T-helper 1 cell (primary cell): ENCODE data around the gene DYRK1B.

ENCODE experiments used
- DNase-seq, 5 donors: peaks; one replicate each; pipeline ENCODE4 v3.0.0-alpha.2; 2012 to 2020

Gene DYRK1B

DNA sequence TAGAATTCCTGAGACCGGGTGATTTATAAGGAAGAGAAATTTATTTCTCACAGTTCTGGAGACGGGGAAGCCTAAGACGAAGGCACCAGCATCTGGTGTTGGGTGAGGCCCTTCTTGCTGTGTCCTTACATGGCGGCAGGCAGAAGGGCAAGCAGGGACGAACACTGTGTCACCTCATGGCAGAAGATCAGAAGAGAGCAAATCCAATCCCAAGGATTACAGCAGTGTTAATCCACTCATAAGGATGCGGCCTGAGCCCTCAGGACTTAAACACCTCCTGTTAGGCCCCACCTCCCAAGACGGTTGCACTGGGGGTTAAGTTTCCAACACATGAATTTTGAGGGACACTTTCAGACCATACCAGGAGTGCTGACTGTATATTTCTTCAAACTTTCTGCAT, 18.9 kb upstream of the DYRK1B start:
- DNase-seq, result no peak

DNA sequence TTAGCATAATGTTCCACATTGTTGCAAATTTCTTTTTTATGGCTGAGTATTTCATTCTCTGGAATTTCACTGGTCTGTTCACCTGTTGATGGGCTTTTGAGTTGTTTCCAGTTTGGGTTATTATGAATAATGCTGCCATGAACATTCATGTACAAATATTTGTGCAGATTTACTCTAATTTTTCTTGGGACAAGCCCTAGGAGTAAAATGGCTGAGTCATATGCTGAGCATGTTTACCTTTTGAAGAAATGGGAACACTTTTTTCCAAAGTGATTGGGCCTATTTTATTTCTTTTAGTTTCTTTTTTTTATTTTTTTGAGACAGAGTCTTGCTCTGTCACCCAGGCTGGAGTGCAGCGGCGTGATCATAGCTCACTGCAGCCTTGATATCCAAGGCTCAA, 16.9 kb upstream of the DYRK1B start:
- DNase-seq, result no peak

DNA sequence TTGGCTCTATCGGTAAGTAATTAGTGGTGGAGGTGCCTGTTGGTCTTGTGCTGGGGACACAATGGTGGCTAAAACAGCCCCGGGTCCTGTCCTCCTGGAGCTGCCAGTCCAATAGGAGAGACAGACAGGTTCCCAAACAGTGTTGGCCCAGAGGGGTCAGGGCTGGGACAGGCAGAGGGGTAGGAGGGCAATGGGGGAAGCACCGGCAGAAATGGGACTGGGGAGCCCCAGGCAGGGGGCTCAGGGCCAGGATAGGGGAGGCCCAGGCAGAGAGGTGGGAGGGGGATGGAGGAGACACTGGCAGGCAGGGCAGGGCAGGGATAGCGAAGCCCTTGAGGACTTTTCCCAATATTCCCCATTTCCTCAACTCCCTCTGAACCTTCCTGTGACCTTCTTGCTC, 14.4 kb upstream of the DYRK1B start:
- no peak for DNase-seq

DNA sequence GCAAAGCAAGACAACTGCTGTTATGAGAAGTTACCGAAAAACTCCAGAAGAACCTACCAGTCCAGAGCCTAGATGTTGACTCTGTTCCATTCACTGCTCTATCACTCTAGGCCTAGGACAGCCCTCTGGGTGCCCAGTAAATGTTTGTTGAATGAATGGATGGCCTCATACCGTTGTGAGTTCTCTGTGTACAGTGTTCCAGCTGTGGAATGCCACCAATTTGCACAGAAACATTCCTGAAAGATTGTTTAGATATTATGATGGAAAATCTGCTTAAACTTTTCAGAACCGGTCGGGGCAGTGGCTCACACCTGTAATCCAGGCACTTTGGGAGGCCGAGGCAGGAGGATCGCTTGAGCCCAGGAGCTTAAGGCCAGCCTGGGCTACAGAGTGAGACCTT, 13.6 kb upstream of the DYRK1B start:
- DNase-seq, result no peak

DNA sequence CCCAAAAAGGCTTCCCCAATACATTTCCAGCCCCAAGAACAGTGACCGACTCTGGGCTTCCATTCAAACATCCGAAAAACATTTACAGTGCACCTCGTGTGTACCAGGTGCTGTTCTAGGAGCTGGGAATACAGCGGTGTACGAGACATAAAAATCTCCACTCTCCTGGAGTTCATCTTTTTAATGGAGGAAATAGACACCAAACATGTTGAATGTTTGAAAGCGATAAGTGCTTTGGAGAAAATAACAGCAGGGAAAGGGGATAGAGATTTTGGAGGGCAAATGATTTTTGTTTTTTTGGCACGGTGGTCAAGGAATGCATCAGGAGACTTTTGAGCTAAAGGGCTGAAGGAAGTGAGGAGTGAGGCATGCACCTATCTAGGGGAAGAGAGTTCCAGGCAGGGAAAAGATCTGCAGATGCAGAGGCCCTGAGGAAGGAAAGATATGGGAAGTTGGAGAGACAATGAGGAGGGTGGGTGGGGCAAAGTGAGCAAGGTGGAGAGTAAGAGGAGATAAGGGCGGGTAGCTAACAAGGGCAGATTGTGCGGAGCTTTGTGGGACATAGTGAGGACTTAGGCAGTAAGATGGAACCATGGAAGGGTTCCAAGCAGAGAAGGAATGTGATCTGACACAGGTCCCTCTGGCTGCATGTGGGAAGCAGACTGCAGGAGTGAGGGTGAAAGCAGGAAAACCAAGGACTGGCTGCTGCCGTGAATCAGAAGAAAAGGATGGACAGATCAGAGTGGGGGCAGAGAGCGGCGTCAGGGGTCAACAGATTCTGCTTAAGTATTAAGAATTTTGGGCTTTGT, 12.9 kb upstream of the DYRK1B start:
- DNase-seq, result no peak

DNA sequence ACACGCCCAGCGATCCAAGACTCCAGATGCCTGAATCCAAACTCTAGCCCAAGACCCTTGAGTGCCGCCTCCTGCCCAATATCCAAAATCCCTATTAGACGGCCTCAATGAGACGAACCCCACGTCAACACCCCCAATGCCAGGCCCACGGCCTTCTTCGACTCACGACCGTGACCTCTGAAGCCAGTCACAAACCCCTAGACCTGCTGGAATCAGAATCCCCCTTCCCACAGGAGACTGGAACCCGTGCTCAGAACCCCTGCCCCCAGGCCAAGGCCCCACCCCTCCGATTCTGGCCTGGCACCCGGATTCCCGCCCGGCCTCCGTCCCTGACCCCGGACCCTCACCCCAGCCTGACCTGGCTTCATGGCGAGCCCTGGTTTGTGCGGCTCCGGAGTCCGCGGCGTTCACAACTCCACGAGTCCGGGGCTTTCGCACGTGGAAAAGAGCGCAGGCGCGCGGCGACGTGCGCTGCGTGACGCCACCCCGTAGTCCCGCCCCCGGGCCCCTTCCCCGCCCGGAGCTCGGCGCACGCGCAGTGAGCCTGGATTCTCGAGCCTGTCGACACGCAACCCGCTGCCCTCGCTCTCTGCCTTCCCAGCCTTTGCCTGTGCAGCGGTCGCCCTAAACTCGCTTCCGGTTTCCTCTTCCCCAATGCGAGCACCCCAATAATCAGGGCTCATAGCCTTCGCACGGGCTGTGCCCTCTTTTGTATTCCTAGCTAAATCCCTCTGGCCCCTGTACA, 12.1 kb upstream of the DYRK1B start, which contains the start of gene FBL:
FBL (minus strand) TSS at position 447 of the 745 bp plus-strand sequence; CDS start at position 368, 79 bp downstream.
- DNase-seq, result peak; percentile 93 to 98 (median 96)

DNA sequence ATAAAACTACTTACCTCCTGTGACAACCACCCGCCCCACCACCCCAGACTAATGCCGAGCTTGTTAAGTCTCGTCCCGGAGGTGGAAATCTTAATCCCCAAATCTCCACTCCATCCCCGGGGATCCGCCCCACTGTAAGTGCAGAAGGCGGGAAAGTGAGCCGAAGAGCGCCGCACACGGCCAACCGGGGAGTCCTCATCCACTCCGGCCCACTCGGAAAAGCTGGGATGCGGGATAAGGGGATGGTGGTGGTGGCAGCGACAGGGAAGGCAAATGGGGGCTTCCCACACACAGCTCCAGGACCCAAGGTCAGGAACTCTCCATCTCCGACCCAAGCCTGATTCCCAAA, 11.6 kb upstream of the DYRK1B start:
- DNase-seq, result no peak

DNA sequence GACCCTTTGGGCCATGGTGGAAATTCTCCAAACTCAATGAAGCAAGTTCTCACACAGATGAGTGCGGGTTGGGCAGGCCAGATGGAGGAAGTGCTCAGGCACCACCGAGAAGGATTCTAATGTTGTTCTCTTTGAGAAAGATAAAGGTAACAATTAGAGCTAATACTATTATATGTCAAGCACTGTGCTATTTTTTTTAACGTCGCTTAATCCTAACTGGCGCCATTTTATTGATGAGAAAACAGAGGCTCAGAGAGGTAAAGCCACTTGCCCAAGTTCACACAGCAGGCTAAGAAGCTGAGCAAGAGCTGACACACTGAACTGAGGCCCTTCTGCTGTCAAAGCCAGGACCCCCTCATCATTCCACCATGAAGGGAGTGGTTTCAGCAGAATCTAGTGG, 11.2 kb upstream of the DYRK1B start:
- DNase-seq, result no peak

DNA sequence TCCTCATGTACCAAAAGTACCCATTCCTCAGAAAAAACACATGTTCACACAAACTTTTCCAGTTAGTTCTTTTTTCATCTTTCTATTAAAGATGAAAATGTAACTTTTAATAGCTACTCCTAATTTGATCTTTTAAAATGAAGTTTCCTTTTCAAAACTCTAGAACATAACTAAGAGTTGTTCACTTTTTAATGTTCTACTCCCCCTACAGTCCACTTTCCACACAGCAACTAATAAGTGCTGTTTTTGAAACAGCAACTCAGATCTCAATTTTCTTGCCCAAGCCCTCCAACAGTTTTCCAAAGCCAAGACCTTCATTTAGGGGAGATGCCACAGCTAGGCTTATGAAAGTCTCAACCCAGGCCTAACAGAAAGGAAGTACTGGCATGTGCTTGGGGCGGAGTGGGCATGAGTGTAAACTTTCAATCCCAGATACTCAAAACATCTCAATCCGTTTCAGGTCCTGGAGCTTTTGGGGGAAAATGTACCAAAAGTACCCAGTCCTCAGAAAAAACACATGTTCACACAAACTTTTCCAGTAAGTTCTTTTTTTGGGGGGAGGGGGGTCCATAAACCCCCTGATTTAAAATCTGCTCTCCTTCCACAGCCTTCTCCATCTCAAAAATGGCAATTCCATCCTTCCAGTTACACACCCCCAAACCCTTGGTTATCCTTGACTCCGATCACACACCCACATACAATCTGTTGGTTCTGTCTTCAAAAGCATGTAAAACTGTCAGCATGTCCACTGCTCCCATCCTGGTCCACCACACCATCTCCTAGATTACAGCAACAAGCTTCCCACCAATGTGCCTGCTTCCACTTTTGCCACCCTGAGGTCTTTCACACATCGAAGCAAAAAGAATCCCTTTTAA, 10.2 kb upstream of the DYRK1B start:
- DNase-seq, result peak in 2 of 5 donors; percentile 32 to 58

DNA sequence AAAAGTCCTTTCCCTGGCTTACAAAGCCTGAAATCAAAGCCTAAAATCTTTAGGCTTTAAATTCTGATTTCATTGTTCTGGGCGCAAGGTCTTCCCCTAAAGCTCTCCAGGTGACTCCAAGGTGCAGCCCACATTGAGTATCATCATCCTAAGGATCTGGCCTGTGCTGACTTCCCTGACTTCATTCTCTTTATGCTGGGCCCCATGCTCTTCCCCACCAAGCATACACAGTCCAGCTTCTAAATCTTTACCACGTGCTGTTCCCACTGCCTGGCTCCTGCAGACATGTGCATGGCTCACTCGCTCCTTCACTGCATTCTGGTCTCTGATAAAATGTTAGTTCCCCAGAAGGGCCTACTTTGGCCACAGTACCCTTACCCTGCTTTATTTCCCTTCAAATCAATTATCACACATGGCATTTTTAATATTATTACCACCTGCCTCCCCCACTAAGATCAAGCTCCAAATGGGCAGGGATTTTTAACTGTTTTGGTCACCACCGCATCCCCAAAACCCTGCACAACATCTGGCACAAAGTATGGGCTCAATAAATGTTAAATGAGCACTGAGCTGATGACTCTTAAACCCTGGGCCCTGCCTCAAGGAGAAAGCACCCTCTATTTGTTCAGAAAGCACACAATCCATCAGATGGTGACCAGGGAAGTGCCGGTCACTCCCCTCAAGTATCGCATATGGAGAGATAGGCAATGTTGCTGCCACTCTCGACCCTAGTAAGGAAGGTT, 8.9 kb upstream of the DYRK1B start:
- DNase-seq, result no peak

DNA sequence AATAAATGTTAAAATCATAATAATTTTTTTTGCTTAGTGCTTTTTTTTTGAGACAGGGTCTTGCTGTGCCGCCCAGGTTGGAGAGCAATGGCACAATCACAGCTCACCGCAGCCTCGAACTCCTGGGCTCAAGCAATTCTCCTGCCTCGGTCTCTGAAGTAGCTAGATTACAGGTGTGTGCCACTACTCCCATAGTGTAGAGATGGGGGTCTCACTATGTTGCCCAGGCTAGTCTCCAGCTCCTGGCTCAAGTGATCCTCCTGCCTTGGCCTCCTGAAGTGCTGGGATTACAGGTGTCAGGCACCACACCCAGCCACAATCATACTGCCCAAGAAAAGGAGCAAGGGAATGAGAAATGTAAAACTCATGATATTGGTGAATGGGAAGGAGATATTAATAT, 7.1 kb upstream of the DYRK1B start:
- no peak for DNase-seq

DNA sequence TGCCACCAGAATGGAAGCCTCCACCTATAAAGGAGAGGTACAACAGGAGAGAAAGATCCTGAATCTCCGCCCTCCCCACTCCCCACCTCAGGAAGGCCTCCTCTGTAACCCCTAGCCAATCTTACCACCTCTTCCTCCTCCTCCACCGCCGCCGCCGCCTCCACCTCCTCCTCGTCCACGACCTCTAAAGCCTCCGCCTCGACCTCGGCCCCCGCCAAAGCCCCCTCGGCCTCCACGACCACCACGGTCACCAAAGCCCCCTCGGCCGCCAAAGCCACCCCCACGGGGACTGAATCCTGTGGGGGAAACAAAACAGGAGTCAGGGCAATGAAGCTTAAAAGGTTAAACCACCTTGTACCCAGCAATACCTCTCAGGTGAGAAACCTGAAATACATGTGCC, 6.5 kb upstream of the DYRK1B start:
- no peak for DNase-seq

DNA sequence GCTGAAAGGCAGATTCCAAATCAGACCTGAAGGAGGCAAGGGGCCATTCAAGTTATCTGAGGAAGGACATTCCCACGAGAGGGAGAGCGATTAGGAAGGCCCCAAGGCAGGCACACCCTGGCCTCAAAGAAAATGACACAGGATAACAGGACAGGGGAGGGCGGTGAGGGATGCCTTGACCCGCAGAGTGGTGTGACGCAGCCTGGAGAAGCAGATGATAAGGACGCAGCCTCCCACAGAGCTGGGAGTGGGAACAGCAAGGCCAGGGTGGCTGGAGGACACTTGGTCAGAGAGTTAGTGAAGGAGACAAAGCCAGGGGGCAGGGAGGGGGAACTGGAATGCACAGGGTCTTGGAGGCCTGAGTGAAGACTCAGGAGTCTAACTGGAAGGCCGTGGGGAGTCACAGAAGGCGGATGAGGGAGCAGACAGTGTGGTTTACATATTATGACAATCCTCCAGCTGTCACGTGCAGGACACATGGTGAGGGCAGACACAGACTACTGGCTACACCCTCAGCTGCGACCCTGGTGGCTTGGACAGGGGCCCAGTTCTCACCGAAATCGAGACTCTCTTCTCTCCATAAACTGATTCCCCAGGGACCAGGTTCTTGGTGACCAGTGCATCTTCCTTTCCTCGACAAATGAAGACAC, 5.8 kb upstream of the DYRK1B start:
- DNase-seq, result no peak

DNA sequence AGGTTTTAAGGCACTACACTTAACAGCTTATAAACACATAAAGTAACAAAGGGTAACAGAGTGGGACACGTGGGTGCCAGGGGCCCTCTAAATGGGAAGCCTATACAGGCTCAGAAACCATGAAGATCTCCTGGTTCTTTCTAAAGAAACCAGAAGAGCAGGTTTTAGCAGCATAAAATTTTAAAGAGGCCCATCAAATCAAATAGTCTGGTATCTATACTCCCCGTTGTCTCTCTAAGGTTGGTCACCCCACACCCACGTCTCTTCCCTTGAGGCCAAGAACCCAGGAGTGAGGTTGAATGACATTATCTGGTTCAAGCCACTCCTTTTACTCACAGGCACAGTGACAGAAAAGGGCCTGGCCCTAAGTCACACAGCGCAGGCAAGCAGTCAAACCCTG, 4.6 kb upstream of the DYRK1B start:
- DNase-seq, result no peak

DNA sequence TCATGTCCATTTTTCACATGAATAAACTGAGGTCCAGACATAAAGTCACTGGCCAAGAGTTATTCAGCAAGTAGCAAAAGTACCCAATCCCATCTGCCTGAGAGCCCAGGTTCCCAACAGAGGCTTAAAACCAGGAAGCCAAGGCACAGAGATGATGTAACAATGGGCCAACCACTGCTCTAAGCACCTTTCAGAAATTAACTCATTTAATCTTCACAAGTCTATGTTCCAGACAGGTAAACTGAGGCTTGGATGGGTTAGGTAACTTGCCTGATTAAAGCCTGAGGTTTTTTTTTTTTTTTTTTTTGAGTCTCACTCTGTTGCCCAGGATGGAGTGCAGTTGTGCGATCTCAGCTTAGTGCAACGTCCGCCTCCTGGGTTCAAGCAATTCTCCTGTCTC, 4.0 kb upstream of the DYRK1B start:
- no peak for DNase-seq

DNA sequence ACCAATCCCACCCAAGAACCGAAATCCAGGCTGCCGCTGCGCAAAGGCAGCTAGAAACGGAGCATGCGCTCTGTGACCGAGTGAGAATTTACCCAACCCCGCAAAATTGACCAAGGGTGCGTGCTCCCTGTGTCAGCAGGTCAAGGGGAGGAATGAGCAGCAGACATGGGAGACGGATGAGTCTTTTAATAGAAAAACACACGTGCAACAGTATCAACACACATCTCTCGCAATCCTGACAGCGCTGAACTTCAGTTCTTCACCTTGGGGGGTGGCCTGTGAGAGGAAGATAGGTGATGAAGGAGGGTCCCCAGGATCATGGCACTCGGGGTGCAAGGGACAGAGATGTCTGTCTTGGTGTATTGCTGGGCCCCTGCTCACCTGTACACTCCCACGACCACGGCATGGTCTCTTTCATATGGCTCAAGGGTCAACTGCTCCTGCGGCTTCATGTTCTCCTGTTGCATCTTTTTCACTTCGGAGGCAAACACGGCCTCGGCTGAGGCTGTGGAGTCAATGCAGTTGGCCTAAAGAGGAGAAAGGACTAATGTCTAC, 402 bp upstream of the DYRK1B start:
- DNase-seq, result no peak

DNA sequence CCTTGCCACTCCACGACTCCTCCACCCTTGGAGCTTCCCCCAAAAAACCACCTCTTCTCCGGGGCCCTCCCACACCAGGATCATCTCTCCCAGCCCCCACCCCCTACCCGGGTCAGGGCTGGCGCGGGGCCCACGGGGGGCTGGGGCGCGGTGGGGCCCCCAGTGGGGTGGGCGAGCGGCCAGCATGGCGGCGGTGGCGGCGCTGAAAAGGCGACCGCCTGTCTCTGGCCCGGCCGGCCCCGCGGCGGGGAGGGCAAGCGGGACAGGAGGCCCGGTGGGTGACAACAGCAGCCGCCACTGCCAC, 850 bp downstream of the DYRK1B start:
- no peak for DNase-seq

DNA sequence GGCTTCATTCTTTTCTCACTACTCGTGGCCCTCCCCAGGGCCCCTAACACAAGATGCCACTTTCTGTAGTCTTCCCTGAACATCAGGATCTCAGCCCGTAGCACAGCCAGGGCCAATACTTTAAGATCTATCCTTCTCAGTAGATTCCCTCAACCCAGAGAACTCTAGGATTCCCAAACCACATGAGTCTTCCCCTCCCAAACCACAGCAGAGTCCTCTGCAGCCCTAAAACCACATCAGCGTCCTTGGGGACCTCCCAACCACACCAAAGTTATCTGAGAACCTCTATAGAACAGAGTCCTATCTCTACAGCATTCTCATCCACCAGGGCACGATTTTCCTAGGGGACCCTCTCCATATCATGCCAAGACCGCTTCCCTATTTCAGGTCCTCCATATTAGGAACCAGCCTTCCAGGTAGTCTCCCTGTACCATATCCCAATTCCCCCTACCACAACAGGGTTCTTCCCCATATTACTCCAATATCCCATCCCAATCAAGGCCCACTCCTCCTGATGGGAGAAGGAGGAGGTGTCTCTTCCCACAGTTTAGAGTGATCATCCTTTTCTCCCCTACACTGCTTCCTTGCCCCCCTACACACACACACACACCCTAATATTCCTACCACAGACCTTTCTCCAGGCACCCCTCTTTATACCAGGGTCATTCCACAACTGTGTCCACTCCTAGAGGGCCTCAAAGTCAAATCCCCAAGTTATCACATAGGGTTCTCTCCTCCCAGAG, 1.4 kb downstream of the DYRK1B start:
- no peak for DNase-seq

DNA sequence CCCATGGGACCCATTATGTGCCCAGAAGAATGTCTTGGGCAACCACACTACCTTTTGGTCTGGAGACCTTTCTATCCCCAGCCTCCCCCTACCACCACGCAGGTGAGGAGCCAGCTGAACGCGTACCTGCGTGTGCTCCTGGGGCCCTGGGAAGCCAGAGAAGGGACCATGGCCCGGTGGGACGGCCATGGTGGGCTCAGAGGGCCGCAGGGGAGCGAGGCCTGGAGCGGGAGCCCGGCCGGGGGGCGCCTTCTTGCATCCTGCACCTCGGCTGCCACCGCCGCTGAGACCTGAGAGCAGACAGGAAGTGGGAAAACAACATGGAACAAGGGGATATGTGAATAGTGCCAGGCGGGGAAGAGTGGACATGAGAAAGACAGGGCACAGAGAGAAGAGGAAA, 2.3 kb downstream of the DYRK1B start:
- no peak for DNase-seq

DNA sequence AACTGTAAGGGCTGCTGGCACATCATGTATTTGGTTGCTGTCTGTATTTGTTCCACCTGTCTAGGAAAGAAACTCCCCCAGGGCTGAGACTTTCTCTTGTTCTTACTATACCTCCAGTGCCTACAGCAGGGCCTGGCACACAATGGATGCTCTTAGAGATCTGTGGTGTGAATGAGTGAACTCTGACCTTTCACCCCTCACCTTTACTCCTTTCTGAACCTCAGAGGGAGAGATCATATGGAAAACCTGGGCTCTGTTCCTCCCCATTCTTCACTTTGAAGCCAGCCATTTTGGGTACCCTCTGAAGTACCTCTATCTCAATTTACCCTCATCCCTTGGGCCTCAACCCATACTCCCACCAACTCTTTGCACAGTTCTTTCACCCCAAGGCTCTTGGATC, 3.1 kb downstream of the DYRK1B start:
- DNase-seq, result no peak

DNA sequence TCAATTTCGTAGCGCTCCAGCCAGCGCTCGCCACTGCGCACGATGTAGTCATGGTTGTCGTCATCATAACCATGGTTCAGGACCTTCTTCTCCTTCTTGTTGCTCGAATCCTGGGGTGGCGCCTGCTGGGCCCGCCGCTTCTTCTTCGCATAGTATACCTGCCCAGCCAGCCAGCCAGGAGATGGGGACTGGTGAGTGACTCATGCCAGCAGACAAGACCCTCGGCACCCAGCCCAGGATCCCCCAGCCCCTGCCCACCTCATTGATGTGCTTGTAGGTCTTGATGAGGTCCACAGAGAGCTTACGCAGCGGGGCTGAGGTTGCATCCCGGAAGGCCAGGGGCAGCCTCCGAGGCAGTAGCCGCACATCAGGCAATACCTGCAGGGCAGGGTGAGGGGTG, 3.6 kb downstream of the DYRK1B start:
- no peak for DNase-seq
